Measurements from ENCODE around the gene ARID1A. TPM values are rescaled to one million over a fixed set of nuclear protein-coding genes. Genes with fewer than 3 reads are reported as not detected.

Gene ARID1A
- total and polyA plus RNA-seq, 9 of the 15 experiments (the other 6 are each of a cell fraction or from before 2014, with no cell fraction given) = 8.3 to 88.3 (median 22.5) TPM

DNA sequence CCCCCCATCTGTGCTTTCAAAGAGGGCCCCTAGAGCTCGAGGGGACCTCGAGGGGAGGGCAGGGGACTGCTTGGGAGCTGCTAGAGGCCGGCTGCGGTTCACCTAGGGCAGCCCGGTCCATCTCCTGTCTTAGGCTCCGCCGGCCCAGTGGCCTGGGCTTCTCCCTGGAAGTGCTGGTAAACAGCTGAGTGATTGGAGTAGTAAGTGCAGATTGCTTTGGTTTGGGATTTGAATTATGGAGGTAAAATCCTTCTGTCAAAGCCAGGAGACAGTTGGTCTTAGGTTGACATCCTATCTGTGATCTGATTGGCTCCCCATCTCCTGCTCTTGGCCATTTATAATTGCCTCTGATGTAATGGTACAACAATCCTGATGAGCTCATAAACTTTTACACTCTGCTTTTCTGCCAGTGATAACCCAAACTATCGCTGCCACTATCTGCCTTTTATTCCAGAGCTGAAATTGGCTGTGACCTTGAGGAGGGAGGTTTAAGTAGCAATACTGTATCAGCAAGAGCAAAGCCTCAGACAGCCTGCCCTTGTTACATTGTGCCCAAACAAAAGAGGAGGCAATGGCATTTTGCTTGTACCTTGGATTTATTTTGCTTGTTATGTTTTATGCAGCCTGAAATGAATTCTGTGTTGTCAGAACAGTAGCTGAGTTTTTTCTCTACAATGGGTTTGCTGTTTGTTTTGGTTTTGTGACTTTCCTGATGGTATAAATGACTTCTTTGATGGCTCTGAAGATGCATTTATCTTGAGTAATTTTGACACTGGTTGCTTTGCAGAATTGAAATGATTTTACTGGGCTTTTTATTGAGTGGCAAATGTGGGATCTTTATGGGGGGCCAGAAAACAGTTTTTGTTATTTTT, 2.4 kb downstream of the ARID1A start (continued):
- TF ChIP-seq, protein P1, sequence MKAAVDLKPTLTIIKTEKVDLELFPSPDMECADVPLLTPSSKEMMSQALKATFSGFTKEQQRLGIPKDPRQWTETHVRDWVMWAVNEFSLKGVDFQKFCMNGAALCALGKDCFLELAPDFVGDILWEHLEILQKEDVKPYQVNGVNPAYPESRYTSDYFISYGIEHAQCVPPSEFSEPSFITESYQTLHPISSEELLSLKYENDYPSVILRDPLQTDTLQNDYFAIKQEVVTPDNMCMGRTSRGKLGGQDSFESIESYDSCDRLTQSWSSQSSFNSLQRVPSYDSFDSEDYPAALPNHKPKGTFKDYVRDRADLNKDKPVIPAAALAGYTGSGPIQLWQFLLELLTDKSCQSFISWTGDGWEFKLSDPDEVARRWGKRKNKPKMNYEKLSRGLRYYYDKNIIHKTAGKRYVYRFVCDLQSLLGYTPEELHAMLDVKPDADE (conservative IDR thresholded peaks at IDR 0.05; ENCODE audit: control insufficient read depth, low read depth, low read length) = no peak
- TF ChIP-seq ZNF696 (CRISPR knock-in tag; conservative IDR thresholded peaks at IDR 0.05) (no peak; the same call in 1 of the 2 replicates), NUFIP1 (IDR thresholded peaks at IDR 0.05; ENCODE audit: partially characterized antibody) (no peak), SOX6 (IDR thresholded peaks at IDR 0.05) (peak; percentile 90), RCOR1 (IDR thresholded peaks at IDR 0.05; ENCODE audit: borderline replicate concordance in 1 of 2, low read depth in 2 of 2, low read length in 2 of 2) (peak; percentile 42 to 78; a peak in 2 of 4 replicates), HDAC2 (IDR thresholded peaks at IDR 0.05) (peak; percentile 90), ZNF561 (CRISPR knock-in tag; conservative IDR thresholded peaks at IDR 0.05) (no peak), ZNF12 (CRISPR knock-in tag; IDR thresholded peaks at IDR 0.05) (peak; percentile 43; the same call in 1 of the 2 replicates), ELF1 (tag; IDR thresholded peaks at IDR 0.05) (no peak), TBL1XR1 (IDR thresholded peaks at IDR 0.05; ENCODE audit: low read length in 2 of 2) (peak in 1 of 2 experiments; percentile 90; a peak in 2 of 4 replicates), MIER1 (IDR thresholded peaks at IDR 0.05; ENCODE audit: low read depth) (no peak), PHF20 (IDR thresholded peaks at IDR 0.05; ENCODE audit: partially characterized antibody) (no peak)
- TF ChIP-seq, protein P2, sequence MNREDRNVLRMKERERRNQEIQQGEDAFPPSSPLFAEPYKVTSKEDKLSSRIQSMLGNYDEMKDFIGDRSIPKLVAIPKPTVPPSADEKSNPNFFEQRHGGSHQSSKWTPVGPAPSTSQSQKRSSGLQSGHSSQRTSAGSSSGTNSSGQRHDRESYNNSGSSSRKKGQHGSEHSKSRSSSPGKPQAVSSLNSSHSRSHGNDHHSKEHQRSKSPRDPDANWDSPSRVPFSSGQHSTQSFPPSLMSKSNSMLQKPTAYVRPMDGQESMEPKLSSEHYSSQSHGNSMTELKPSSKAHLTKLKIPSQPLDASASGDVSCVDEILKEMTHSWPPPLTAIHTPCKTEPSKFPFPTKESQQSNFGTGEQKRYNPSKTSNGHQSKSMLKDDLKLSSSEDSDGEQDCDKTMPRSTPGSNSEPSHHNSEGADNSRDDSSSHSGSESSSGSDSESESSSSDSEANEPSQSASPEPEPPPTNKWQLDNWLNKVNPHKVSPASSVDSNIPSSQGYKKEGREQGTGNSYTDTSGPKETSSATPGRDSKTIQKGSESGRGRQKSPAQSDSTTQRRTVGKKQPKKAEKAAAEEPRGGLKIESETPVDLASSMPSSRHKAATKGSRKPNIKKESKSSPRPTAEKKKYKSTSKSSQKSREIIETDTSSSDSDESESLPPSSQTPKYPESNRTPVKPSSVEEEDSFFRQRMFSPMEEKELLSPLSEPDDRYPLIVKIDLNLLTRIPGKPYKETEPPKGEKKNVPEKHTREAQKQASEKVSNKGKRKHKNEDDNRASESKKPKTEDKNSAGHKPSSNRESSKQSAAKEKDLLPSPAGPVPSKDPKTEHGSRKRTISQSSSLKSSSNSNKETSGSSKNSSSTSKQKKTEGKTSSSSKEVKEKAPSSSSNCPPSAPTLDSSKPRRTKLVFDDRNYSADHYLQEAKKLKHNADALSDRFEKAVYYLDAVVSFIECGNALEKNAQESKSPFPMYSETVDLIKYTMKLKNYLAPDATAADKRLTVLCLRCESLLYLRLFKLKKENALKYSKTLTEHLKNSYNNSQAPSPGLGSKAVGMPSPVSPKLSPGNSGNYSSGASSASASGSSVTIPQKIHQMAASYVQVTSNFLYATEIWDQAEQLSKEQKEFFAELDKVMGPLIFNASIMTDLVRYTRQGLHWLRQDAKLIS (CRISPR knock-in tag; IDR thresholded peaks at IDR 0.05) = peak; percentile 98
- TF ChIP-seq, protein P3, sequence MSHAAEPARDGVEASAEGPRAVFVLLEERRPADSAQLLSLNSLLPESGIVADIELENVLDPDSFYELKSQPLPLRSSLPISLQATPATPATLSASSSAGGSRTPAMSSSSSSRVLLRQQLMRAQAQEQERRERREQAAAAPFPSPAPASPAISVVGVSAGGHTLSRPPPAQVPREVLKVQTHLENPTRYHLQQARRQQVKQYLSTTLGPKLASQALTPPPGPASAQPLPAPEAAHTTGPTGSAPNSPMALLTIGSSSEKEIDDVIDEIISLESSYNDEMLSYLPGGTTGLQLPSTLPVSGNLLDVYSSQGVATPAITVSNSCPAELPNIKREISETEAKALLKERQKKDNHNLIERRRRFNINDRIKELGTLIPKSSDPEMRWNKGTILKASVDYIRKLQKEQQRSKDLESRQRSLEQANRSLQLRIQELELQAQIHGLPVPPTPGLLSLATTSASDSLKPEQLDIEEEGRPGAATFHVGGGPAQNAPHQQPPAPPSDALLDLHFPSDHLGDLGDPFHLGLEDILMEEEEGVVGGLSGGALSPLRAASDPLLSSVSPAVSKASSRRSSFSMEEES (CRISPR knock-in tag; IDR thresholded peaks at IDR 0.05) = no peak
- TF ChIP-seq, protein P4, sequence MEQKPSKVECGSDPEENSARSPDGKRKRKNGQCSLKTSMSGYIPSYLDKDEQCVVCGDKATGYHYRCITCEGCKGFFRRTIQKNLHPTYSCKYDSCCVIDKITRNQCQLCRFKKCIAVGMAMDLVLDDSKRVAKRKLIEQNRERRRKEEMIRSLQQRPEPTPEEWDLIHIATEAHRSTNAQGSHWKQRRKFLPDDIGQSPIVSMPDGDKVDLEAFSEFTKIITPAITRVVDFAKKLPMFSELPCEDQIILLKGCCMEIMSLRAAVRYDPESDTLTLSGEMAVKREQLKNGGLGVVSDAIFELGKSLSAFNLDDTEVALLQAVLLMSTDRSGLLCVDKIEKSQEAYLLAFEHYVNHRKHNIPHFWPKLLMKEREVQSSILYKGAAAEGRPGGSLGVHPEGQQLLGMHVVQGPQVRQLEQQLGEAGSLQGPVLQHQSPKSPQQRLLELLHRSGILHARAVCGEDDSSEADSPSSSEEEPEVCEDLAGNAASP (IDR thresholded peaks at IDR 0.05) = no peak
- TF ChIP-seq, protein P5, sequence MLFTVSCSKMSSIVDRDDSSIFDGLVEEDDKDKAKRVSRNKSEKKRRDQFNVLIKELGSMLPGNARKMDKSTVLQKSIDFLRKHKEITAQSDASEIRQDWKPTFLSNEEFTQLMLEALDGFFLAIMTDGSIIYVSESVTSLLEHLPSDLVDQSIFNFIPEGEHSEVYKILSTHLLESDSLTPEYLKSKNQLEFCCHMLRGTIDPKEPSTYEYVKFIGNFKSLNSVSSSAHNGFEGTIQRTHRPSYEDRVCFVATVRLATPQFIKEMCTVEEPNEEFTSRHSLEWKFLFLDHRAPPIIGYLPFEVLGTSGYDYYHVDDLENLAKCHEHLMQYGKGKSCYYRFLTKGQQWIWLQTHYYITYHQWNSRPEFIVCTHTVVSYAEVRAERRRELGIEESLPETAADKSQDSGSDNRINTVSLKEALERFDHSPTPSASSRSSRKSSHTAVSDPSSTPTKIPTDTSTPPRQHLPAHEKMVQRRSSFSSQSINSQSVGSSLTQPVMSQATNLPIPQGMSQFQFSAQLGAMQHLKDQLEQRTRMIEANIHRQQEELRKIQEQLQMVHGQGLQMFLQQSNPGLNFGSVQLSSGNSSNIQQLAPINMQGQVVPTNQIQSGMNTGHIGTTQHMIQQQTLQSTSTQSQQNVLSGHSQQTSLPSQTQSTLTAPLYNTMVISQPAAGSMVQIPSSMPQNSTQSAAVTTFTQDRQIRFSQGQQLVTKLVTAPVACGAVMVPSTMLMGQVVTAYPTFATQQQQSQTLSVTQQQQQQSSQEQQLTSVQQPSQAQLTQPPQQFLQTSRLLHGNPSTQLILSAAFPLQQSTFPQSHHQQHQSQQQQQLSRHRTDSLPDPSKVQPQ (CRISPR knock-in tag; IDR thresholded peaks at IDR 0.05; ENCODE audit: borderline replicate concordance) = no peak

All from K562 (cell line).